Breast epithelium (tissue), 3 donors: Measurements from ENCODE around the gene TMEM233.

Source experiments
- POLR2A ChIP-seq: fragments of 450-650 bp; IDR thresholded peaks from one replicate; pipeline ENCODE4 v1.6.1; 2016; ENCODE audit warnings: antibody characterized with exemption, mild to moderate bottlenecking, moderate library complexity
- POLR2AphosphoS5 ChIP-seq, 3 donors: sonication (generic); formaldehyde crosslinking; IDR thresholded peaks; one replicate each; pipeline ENCODE4 v1.6.1; 2017; ENCODE audit warnings: antibody characterized with exemption in 3 of 3
- TF ChIP-seq, protein P1 (sequence below), 3 donors: fragments of 450-650 bp; IDR thresholded peaks; one replicate each; pipeline ENCODE4 v1.5.1; 2016 to 2017; ENCODE audit warnings: antibody characterized with exemption in 3 of 3, mild to moderate bottlenecking in 3 of 3, moderate library complexity in 3 of 3

DNA sequence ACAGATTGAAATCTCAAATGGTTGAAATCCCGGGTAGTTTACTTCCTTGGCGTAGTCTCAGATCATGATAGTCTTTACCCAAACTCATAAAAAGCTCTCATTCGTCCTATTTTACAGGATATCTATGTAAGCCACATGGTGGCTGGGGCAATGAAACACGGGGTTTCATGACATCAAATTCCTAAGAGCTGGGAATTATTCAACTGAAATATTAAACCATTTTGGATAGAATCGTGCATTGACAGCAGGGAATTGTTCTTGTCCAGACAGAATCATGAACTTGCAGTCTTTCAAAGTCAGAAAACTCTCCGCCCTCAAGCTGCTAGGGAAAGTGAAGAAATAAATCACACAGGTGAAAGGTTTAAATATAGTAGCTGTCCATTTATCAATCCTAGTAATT, 41.2 kb downstream of the TMEM233 start:
- TF ChIP-seq POLR2A: no peak
- TF ChIP-seq, protein P1, sequence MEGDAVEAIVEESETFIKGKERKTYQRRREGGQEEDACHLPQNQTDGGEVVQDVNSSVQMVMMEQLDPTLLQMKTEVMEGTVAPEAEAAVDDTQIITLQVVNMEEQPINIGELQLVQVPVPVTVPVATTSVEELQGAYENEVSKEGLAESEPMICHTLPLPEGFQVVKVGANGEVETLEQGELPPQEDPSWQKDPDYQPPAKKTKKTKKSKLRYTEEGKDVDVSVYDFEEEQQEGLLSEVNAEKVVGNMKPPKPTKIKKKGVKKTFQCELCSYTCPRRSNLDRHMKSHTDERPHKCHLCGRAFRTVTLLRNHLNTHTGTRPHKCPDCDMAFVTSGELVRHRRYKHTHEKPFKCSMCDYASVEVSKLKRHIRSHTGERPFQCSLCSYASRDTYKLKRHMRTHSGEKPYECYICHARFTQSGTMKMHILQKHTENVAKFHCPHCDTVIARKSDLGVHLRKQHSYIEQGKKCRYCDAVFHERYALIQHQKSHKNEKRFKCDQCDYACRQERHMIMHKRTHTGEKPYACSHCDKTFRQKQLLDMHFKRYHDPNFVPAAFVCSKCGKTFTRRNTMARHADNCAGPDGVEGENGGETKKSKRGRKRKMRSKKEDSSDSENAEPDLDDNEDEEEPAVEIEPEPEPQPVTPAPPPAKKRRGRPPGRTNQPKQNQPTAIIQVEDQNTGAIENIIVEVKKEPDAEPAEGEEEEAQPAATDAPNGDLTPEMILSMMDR (IDR thresholded peaks at IDR 0.05): no peak
- TF ChIP-seq POLR2AphosphoS5 (IDR thresholded peaks at IDR 0.05): no peak
